ENCODE results near the gene DTNA. TPM values are rescaled to one million over a fixed set of nuclear protein-coding genes. Genes with fewer than 3 reads are reported as not detected.

The DTNA gene
- total RNA-seq, 1 experiment from 2014 or later, result 7.8 TPM

DNA sequence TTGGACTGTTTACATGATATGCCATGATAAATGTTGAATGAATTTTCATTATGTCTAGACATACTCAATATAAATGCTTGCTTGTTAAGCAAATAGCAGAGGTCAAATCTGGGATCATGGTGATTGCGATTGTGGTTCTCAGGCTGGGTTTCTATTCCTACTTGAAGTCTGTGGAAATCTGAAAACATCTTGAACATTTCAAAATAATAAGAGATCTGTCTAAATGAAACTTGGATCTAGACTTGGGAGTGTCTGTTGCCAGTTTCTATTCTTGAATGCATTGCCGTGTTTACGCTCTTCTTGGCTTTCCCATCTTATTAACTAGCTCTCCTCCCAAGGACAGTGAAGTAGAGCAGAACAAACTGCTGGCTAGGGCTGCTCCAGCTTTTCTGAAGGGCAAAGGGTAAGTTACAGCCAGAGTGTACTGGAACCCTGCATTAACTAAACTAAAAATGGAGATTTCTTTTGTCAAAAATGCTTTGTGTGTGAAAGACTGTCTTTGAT, 127.7 kb downstream of the DTNA start:
- ChIA-PET CTCF (no interaction called here), POLR2A (ENCODE audit: unreplicated experiment) (no interaction called here)
- Histone ChIP-seq H3K9me3 (ENCODE audit: low read length) (no peaks in the 10 kb centered on the region), H2AFZ (ENCODE audit: low read length) (no peak overlapping the region), H3K27ac (ENCODE audit: low read length) (no peak overlapping the region), H3K4me2 (ENCODE audit: low read length) (no peak overlapping the region), H3K4me1 (ENCODE audit: insufficient read depth, low read length) (no peaks in the 10 kb centered on the region), H3K27me3 (ENCODE audit: low read length) (no peaks in the 10 kb centered on the region), H4K20me1 (ENCODE audit: low read length) (no peaks in the 10 kb centered on the region), H3K9ac (ENCODE audit: low read length) (no peak overlapping the region), H3F3A (ENCODE audit: low read length, unreplicated experiment) (no peaks in the 10 kb centered on the region), H3K4me3 (ENCODE audit: low read length) (no peak overlapping the region), H3K79me2 (ENCODE audit: low read length) (no peaks in the 10 kb centered on the region), H3K9me2 (replicated peaks; ENCODE audit: low read length) (no peaks in the 10 kb centered on the region), H3K36me3 (ENCODE audit: low read depth, low read length) (no peaks in the 10 kb centered on the region)
- BruUV-seq (replicated peaks), result no TSS peak
- TF ChIP-seq EZH2 (IDR thresholded peaks at IDR 0.05; ENCODE audit: low read length, unreplicated experiment) (no peak), CTCF (conservative IDR thresholded peaks at IDR 0.05; ENCODE audit: low read depth, low read length) (no peak), EZH2phosphoT487 (IDR thresholded peaks at IDR 0.05; ENCODE audit: borderline replicate concordance, low read length) (no peak)
- no peak for DNase-seq
- ATAC-seq, result no peak
- intact Hi-C loops (cut with micrococcal nuclease), result no loop called here

DNA sequence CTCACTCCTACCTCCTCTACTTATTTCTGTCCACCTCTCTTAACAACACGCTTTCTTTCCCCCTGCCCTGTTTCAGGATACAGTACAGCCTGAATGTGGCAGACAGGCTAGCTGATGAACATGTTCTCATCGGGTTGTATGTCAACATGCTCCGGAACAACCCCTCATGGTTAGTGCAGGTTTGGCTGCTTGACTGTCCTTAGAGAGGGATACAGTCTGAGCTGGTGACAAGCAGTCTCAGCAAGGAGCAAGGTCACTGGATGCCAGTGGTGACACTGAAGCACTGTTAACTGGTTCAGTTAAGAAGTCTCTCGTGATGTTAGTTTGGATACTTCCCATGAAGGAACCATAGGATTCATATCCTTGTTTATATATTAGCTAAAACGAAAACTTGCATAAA, 128.6 kb downstream of the DTNA start:
- intact Hi-C loops (cut with micrococcal nuclease), result no loop called here
- Histone ChIP-seq H3K79me2 (ENCODE audit: low read length) (no peaks in the 10 kb centered on the region), H3K36me3 (ENCODE audit: low read depth, low read length) (no peaks in the 10 kb centered on the region), H3K9me3 (ENCODE audit: low read length) (no peaks in the 10 kb centered on the region), H3K4me3 (ENCODE audit: low read length) (no peak overlapping the region), H3K4me2 (ENCODE audit: low read length) (no peak overlapping the region), H4K20me1 (ENCODE audit: low read length) (no peaks in the 10 kb centered on the region), H3K27me3 (ENCODE audit: low read length) (no peaks in the 10 kb centered on the region), H2AFZ (ENCODE audit: low read length) (no peak overlapping the region), H3K4me1 (ENCODE audit: insufficient read depth, low read length) (no peaks in the 10 kb centered on the region), H3K27ac (ENCODE audit: low read length) (no peak overlapping the region), H3K9me2 (replicated peaks; ENCODE audit: low read length) (no peaks in the 10 kb centered on the region), H3K9ac (ENCODE audit: low read length) (no peak overlapping the region), H3F3A (ENCODE audit: low read length, unreplicated experiment) (no peaks in the 10 kb centered on the region)
- CTCF ChIA-PET, result no interaction called here
- DNase-seq (no peak), ATAC-seq (no peak)
- BruUV-seq (replicated peaks), result no TSS peak
- TF ChIP-seq CTCF (conservative IDR thresholded peaks at IDR 0.05; ENCODE audit: low read depth, low read length) (no peak), EZH2 (IDR thresholded peaks at IDR 0.05; ENCODE audit: low read length, unreplicated experiment) (no peak)
- POLR2A ChIA-PET (ENCODE audit: unreplicated experiment), result no interaction called here

- ATAC-seq (no peak), DNase-seq (no peak)
- H3K9me3 ChIP-seq (ENCODE audit: low read length), result no peaks in the 10 kb centered on the region
- POLR2A ChIA-PET (ENCODE audit: unreplicated experiment), result no interaction called here
- H3K27ac ChIP-seq (ENCODE audit: low read length), result no peak overlapping the region
- CTCF ChIA-PET, result no interaction called here
- H3K36me3 ChIP-seq (ENCODE audit: low read depth, low read length), result no peaks in the 10 kb centered on the region
- H3K4me2 ChIP-seq (ENCODE audit: low read length), result no peak overlapping the region
- no peak overlapping the region for H3K4me3 ChIP-seq (ENCODE audit: low read length)
- no peaks in the 10 kb centered on the region for H3K9me2 ChIP-seq (replicated peaks; ENCODE audit: low read length)
- H3K27me3 ChIP-seq (ENCODE audit: low read length), result no peaks in the 10 kb centered on the region
- intact Hi-C loops (cut with micrococcal nuclease), result no loop called here
- no peaks in the 10 kb centered on the region for H3F3A ChIP-seq (ENCODE audit: low read length, unreplicated experiment)
- H4K20me1 ChIP-seq (ENCODE audit: low read length), result no peaks in the 10 kb centered on the region
- no peak for TF ChIP-seq CTCF (conservative IDR thresholded peaks at IDR 0.05; ENCODE audit: low read depth, low read length)
- no peak for TF ChIP-seq EZH2 (IDR thresholded peaks at IDR 0.05; ENCODE audit: low read length, unreplicated experiment)
- TF ChIP-seq EZH2phosphoT487 (IDR thresholded peaks at IDR 0.05; ENCODE audit: borderline replicate concordance, low read length), result no peak
- no TSS peak for BruUV-seq (replicated peaks)
- no peak overlapping the region for H2AFZ ChIP-seq (ENCODE audit: low read length)
- H3K4me1 ChIP-seq (ENCODE audit: insufficient read depth, low read length), result no peaks in the 10 kb centered on the region
- no peak overlapping the region for H3K9ac ChIP-seq (ENCODE audit: low read length)
- no peaks in the 10 kb centered on the region for H3K79me2 ChIP-seq (ENCODE audit: low read length)
Measured at GRCh38 chr18:34840256-34840826, 130.2 kb downstream of the DTNA start.

Measured in PC-3 (cell line).